Esophagus muscularis mucosa (tissue), 3 donors: ENCODE results near the gene THAP4.

Experiments used
- POLR2A ChIP-seq: fragments of 450-650 bp; IDR thresholded peaks from one replicate; pipeline ENCODE4 v1.6.1; 2017; ENCODE audit warnings: antibody characterized with exemption, moderate library complexity, mild to moderate bottlenecking, low read depth
- TF ChIP-seq, protein P1 (sequence below), 3 experiments: fragments of 200-600 bp in 2 of 3; fragments of 450-650 bp in 1 of 3; sonication (generic) in 2 of 3; IDR thresholded peaks; one replicate each; pipeline ENCODE4 v1.5.1; 2017 to 2019; ENCODE audit warnings: antibody characterized with exemption in 3 of 3, mild to moderate bottlenecking in 2 of 3, moderate library complexity in 1 of 3

DNA sequence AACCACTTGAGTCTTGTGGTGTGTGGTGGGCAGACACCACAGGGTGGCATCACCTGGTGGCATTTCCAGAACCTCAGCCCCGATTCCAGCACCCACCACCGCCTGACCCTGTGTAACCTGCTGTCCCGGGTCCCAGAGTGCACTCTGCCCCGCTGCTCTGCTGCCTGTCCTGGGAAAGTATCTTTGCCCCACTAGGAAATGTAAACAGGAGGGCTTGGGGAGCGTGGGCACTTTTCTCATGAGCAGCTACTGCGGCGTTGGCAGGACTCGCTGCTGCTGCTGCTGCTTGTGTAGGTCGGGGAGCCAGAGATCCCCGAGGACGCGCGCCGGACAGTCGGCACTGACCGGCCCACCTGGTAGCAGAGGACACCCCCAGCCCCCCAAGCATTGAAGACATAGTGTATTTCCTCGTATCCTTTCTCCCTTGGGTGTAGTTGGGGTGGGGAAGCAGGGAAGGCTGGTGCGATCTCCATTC is 36.3 kb upstream of the THAP4 start:
- TF ChIP-seq, protein P1, sequence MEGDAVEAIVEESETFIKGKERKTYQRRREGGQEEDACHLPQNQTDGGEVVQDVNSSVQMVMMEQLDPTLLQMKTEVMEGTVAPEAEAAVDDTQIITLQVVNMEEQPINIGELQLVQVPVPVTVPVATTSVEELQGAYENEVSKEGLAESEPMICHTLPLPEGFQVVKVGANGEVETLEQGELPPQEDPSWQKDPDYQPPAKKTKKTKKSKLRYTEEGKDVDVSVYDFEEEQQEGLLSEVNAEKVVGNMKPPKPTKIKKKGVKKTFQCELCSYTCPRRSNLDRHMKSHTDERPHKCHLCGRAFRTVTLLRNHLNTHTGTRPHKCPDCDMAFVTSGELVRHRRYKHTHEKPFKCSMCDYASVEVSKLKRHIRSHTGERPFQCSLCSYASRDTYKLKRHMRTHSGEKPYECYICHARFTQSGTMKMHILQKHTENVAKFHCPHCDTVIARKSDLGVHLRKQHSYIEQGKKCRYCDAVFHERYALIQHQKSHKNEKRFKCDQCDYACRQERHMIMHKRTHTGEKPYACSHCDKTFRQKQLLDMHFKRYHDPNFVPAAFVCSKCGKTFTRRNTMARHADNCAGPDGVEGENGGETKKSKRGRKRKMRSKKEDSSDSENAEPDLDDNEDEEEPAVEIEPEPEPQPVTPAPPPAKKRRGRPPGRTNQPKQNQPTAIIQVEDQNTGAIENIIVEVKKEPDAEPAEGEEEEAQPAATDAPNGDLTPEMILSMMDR (IDR thresholded peaks at IDR 0.05), result no peak
- TF ChIP-seq POLR2A, result no peak
